PFSK-1 (cell line): ENCODE data around the gene GABPB2.

Experiments
- POLR2AphosphoS5 ChIP-seq: IDR thresholded peaks from 2 replicates; pipeline ENCODE4 v1.6.1; 2012; ENCODE audit warnings: low read depth, mild to moderate bottlenecking, control low read depth, low read length, moderate library complexity
- REST ChIP-seq, 2 experiments: IDR thresholded peaks; 2 replicates each; pipeline versions ENCODE4 v1.6.1 to v1.8.0; 2011 to 2012; ENCODE audit warnings: low read depth in 2 of 2, low read length in 2 of 2, control low read depth in 1 of 2, inconsistent platforms in 1 of 2, mild to moderate bottlenecking in 1 of 2, moderate library complexity in 1 of 2; ENCODE audit not compliant: insufficient read depth in 1 of 2
- SIN3A ChIP-seq: IDR thresholded peaks from 2 replicates; pipeline ENCODE4 v1.6.1; 2012; ENCODE audit warnings: mild to moderate bottlenecking, low read length, moderate library complexity, borderline replicate concordance; ENCODE audit not compliant: insufficient read depth

- no peak for TF ChIP-seq REST (IDR thresholded peaks at IDR 0.05; ENCODE audit: insufficient read depth in 1 of 2, low read depth in 2 of 2, low read length in 2 of 2)
- TF ChIP-seq POLR2AphosphoS5: no peak
- TF ChIP-seq SIN3A: no peak
These were observed 27.6 kb downstream of the GABPB2 start for GRCh38 chr1:151098126-151098525.
